HG03060 (cell line): ENCODE data around the gene DDX10.
A peak's percentile ranks its signal among the peaks of the same experiment; 100 is the strongest.
"Not testable (repeated sequence)": the region's sequence is repeated elsewhere in the genome, so short reads cannot be mapped to it uniquely, and the experiment has no call there.

Experiments used
- ATAC-seq: cut with Tn5 transposase; IDR thresholded peaks from one replicate; pipeline ENCODE4 v1.9.1; 2021; ENCODE audit warnings: low read depth, moderate number of reproducible peaks; ENCODE audit not compliant: unreplicated experiment

Gene DDX10

GRCh38 chr11:108813086-108813485 is 148.2 kb downstream of the DDX10 start:
- no peak for ATAC-seq

- no peak for ATAC-seq
Observed at GRCh38 chr11:108817976-108818375, 153.1 kb downstream of the DDX10 start.

- no peak for ATAC-seq
Observed at GRCh38 chr11:108818971-108819370, 154.1 kb downstream of the DDX10 start.

GRCh38 chr11:108819957-108820356 is 155.1 kb downstream of the DDX10 start:
- ATAC-seq, result no peak

- not testable (repeated sequence) for ATAC-seq
Observed at GRCh38 chr11:108823960-108824359, 159.1 kb downstream of the DDX10 start.

- no peak for ATAC-seq
Observed at GRCh38 chr11:108824545-108824944, 159.7 kb downstream of the DDX10 start.

GRCh38 chr11:108825381-108825780 is 160.5 kb downstream of the DDX10 start:
- no peak for ATAC-seq

- ATAC-seq, result no peak
Observed at GRCh38 chr11:108826136-108826535, 161.3 kb downstream of the DDX10 start.

- no peak for ATAC-seq
Observed at GRCh38 chr11:108835624-108836023, 170.8 kb downstream of the DDX10 start.

- no peak for ATAC-seq
Observed at GRCh38 chr11:108836541-108836940, 171.7 kb downstream of the DDX10 start.

- no peak for ATAC-seq
Observed at GRCh38 chr11:108838102-108838791, 173.4 kb downstream of the DDX10 start.

- no peak for ATAC-seq
Observed at GRCh38 chr11:108838792-108839105, 173.9 kb downstream of the DDX10 start.

GRCh38 chr11:108846009-108846408 is 181.1 kb downstream of the DDX10 start:
- no peak for ATAC-seq

- ATAC-seq, result no peak
Observed at GRCh38 chr11:108847298-108847990, 182.6 kb downstream of the DDX10 start.

GRCh38 chr11:108851781-108852180 is 186.9 kb downstream of the DDX10 start:
- ATAC-seq, result no peak

- no peak for ATAC-seq
Observed at GRCh38 chr11:108852701-108853100, 187.8 kb downstream of the DDX10 start.

- ATAC-seq, result no peak
Observed at GRCh38 chr11:108853151-108853550, 188.3 kb downstream of the DDX10 start.

- ATAC-seq, result peak; percentile 24
Observed at GRCh38 chr11:108853864-108854263, 189.0 kb downstream of the DDX10 start.

GRCh38 chr11:108854346-108854745 is 189.5 kb downstream of the DDX10 start:
- peak; percentile 86 for ATAC-seq

GRCh38 chr11:108857382-108857781 is 192.5 kb downstream of the DDX10 start:
- ATAC-seq, result no peak

GRCh38 chr11:108858622-108859021 is 193.8 kb downstream of the DDX10 start:
- ATAC-seq, result no peak

GRCh38 chr11:108859510-108859909 is 194.6 kb downstream of the DDX10 start:
- ATAC-seq, result no peak
